OCI-LY3 (cell line): Measurements from ENCODE around the gene RNF157.
A peak's percentile ranks its signal among the peaks of the same experiment; 100 is the strongest.

Experiments
- H2AFZ ChIP-seq: fragments of 200-600, 300-600 bp; shearing (Covaris generic); 2 replicates; pipeline ENCODE4 v1.6.0; 2014; ENCODE audit warnings: antibody characterized with exemption, low read depth, low read length
- H3K27ac ChIP-seq: fragments of 200-600, 300-600 bp; sonication (generic); 2 replicates; pipeline ENCODE4 v1.5.1; 2014; ENCODE audit warnings: mild to moderate bottlenecking, low read length, moderate library complexity, mixed read lengths
- H3K27me3 ChIP-seq: fragments of 200-600, 300-600 bp; sonication (generic); 2 replicates; pipeline ENCODE4 v1.6.1; 2014; ENCODE audit warnings: low read depth, low read length, mixed read lengths
- H3K36me3 ChIP-seq: fragments of 200-600, 300-600 bp; sonication (generic); replicated peaks from 2 replicates; pipeline ENCODE3; 2014; ENCODE audit warnings: low read depth, low read length, mixed read lengths
- H3K4me1 ChIP-seq: fragments of 300-600, 200-600 bp; sonication (generic); 2 replicates; pipeline ENCODE4 v1.6.1; 2014; ENCODE audit warnings: low read length, mixed read lengths
- H3K4me2 ChIP-seq: fragments of 200-600, 300-600 bp; sonication (generic); 2 replicates; pipeline ENCODE4 v1.6.1; 2014; ENCODE audit warnings: low read length, mixed read lengths
- H3K4me3 ChIP-seq: fragments of 300-600, 200-600 bp; sonication (generic); 2 replicates; pipeline ENCODE4 v1.5.1; 2014; ENCODE audit warnings: antibody characterized with exemption, mild to moderate bottlenecking, low read length, moderate library complexity
- H3K79me2 ChIP-seq: fragments of 300-600, 200-600 bp; shearing (Covaris generic); 2 replicates; pipeline ENCODE4 v1.6.1; 2014; ENCODE audit warnings: mild to moderate bottlenecking, low read length, mixed read lengths
- H3K9ac ChIP-seq: fragments of 300-600, 200-600 bp; shearing (Covaris generic); 2 replicates; pipeline ENCODE4 v1.6.0; 2014; ENCODE audit warnings: mild to moderate bottlenecking, low read length, moderate library complexity
- H3K9me3 ChIP-seq: fragments of 200-600, 300-600 bp; shearing (Covaris generic); 2 replicates; pipeline ENCODE4 v1.6.1; 2014; ENCODE audit warnings: low read length, mixed read lengths; ENCODE audit not compliant: insufficient read depth
- H4K20me1 ChIP-seq: fragments of 200-600, 300-600 bp; sonication (generic); 2 replicates; pipeline ENCODE4 v1.6.1; 2016; ENCODE audit warnings: low read length, mixed read lengths; ENCODE audit not compliant: insufficient read depth
- EZH2phosphoT487 ChIP-seq: fragments of 200-600 bp; shearing (Covaris generic); IDR thresholded peaks from 2 replicates; pipeline ENCODE4 v1.6.1; 2018; ENCODE audit warnings: antibody characterized with exemption, mixed run types, low read depth
- TF ChIP-seq, protein P1 (sequence below): fragments of 200-600, 300-600 bp; sonication (generic); IDR thresholded peaks from 2 replicates; pipeline ENCODE4 v1.5.1; 2014; ENCODE audit warnings: antibody characterized with exemption, low read length, low read depth

RNF157 gene

DNA sequence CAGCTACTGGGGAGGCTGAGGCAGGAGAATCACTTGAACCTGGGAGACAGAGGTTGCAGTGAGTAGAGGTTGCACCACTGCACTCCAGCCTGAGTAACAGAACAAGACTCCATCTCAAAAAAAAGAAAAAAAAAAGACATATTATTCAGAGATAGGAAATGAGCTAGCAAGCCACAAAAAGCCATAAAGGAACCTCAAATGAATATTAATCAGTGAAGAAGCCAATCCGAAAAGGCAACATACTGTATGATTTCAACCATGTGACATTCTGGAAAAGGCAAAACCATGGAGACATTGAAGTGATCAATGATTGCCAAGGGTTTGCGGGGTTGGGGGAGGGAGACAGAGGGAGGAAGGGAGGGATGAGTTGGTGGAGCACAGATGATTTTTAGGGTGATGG, 128.3 kb downstream of the RNF157 start:
- Histone ChIP-seq H2AFZ (no peak overlapping the region), H3K79me2 (no peaks in the 10 kb centered on the region), H3K4me1 (no peaks in the 10 kb centered on the region), H3K36me3 (no peaks in the 10 kb centered on the region), H3K4me3 (no peak overlapping the region), H3K4me2 (no peak overlapping the region), H4K20me1 (no peaks in the 10 kb centered on the region), H3K9me3 (no peaks in the 10 kb centered on the region), H3K27ac (no peak overlapping the region), H3K27me3 (no peaks in the 10 kb centered on the region), H3K9ac (no peak overlapping the region)
- no peak for TF ChIP-seq EZH2phosphoT487

DNA sequence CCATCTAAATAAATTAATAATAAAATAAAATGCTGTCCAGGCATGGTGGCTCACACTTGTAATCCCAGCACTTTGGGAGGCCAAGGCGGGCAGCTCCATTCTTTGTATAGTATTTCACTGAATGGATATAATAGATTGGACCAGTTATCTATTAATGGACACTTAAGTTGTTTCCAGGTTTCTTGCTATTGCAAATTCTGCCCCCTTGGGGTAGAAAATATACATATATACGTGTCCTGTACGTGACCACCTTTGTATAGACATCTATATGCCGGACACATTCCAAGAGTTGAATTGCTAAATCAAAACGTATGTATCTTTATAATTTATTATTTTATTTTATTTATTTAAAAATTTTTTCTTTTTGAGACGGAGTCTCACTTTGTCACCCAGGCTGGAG, 132.8 kb downstream of the RNF157 start:
- H3K4me1 ChIP-seq: peaks cover 10% of the 10 kb centered on the region
- no peaks in the 10 kb centered on the region for H3K9me3 ChIP-seq
- H2AFZ ChIP-seq: no peak overlapping the region
- H4K20me1 ChIP-seq: no peaks in the 10 kb centered on the region
- H3K9ac ChIP-seq: no peak overlapping the region
- no peaks in the 10 kb centered on the region for H3K36me3 ChIP-seq
- peaks cover 10% of the 10 kb centered on the region for H3K79me2 ChIP-seq
- H3K27ac ChIP-seq: no peak overlapping the region
- no peak overlapping the region for H3K4me2 ChIP-seq
- H3K4me3 ChIP-seq: no peak overlapping the region
- TF ChIP-seq, protein P1, sequence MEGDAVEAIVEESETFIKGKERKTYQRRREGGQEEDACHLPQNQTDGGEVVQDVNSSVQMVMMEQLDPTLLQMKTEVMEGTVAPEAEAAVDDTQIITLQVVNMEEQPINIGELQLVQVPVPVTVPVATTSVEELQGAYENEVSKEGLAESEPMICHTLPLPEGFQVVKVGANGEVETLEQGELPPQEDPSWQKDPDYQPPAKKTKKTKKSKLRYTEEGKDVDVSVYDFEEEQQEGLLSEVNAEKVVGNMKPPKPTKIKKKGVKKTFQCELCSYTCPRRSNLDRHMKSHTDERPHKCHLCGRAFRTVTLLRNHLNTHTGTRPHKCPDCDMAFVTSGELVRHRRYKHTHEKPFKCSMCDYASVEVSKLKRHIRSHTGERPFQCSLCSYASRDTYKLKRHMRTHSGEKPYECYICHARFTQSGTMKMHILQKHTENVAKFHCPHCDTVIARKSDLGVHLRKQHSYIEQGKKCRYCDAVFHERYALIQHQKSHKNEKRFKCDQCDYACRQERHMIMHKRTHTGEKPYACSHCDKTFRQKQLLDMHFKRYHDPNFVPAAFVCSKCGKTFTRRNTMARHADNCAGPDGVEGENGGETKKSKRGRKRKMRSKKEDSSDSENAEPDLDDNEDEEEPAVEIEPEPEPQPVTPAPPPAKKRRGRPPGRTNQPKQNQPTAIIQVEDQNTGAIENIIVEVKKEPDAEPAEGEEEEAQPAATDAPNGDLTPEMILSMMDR: peak; percentile 37; the same call in 1 of the 2 replicates
- no peak for TF ChIP-seq EZH2phosphoT487
- no peaks in the 10 kb centered on the region for H3K27me3 ChIP-seq

DNA sequence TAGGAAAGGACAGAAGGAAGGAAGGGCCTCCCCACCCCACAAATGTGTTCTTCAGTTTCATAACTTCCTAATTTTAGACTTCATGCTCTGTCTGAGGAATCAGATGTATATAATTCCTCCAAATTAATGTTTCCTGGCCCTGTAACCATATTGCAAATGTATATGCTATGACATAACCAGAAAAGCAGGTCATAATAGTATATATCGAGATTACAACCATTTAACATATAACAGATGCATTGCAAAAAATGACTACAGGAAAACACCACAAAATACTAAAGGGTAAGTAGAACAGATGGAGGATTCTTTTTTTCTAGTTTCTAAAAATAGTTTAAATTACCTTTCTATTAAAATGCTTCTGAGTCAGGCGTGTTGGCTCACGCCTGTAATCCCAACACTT, 133.6 kb downstream of the RNF157 start:
- H3K79me2 ChIP-seq: peaks cover 10% of the 10 kb centered on the region
- no peak overlapping the region for H3K4me2 ChIP-seq
- H3K36me3 ChIP-seq: no peaks in the 10 kb centered on the region
- H3K4me1 ChIP-seq: peaks cover 10% of the 10 kb centered on the region
- no peak for TF ChIP-seq EZH2phosphoT487
- TF ChIP-seq, protein P1: no peak
- no peak overlapping the region; the same call in 1 of the 2 replicates for H2AFZ ChIP-seq
- H3K27me3 ChIP-seq: no peaks in the 10 kb centered on the region
- no peak overlapping the region for H3K27ac ChIP-seq
- no peaks in the 10 kb centered on the region for H4K20me1 ChIP-seq
- no peak overlapping the region for H3K4me3 ChIP-seq
- no peak overlapping the region for H3K9ac ChIP-seq
- H3K9me3 ChIP-seq: no peaks in the 10 kb centered on the region

DNA sequence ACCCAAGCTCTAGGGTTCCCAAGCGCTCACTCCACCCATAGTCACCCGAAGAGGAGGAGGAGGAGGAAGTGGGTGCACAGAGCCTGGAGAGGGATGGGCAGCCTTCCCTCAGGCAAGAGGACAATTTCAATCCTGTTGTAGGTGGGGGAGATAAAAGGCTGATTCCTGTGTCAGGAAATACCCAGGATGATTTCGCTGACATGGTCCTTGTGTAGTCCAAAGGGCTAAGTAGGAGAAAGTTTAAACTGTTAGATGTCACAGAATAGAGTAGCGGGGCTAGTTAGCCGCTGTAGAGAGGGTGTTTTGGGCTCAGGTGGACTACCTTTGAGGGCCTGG, 135.4 kb downstream of the RNF157 start:
- Histone ChIP-seq H3K4me2 (peak overlapping the region; percentile 90; the same call in 1 of the 2 replicates), H3K9ac (no peak overlapping the region), H3K9me3 (no peaks in the 10 kb centered on the region), H4K20me1 (no peaks in the 10 kb centered on the region), H3K27me3 (no peaks in the 10 kb centered on the region), H3K4me1 (peaks cover 10% of the 10 kb centered on the region), H3K4me3 (no peak overlapping the region), H3K36me3 (peaks cover 9% of the 10 kb centered on the region), H3K79me2 (peaks cover 10% of the 10 kb centered on the region), H3K27ac (no peak overlapping the region), H2AFZ (no peak overlapping the region)
- TF ChIP-seq, protein P1: no peak
- TF ChIP-seq EZH2phosphoT487: no peak
